ENCODE measurements around the gene RSPO1.

RSPO1 gene

DNA sequence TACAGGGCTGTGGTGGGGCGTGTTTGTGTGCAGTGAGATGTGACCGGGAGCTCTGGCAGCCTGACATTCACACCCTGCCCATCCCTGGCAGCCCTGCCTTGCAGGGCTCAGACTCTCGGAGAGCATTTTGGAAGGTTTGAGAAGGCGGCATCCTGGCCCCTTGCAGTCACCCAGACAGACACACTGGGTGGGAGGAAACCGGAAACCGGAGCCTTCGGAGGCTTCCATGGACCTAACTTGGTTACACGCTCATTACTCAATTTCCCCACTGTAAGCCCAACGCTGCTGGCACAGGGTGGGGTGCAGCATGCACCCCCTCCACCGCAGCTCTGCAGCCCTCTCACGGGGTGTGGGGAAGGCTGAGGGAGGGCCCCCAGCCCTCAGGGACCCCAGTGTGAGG is 22.2 kb upstream of the RSPO1 start:
- DNase-seq (ENCODE audit: low read depth): no peak

DNA sequence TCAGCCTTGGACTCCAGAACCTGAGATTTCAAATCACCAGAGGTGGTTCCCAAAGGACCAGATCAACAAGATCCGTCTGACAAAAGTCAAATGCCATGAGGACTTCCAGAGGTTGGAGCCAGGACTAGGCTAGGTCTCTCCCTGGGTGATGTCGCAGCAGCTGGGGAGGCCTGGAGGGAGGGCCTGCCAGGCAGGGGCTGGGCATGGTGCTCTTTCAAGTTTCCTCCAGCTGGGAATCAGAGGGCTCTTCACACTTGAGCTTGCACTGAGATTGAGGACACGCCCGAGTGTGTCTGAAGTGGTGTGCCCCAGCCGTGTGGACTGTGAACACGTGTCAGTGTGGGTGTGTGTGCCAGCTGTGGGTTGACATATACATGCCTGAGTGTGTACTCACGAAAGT is 21.3 kb upstream of the RSPO1 start:
- DNase-seq (ENCODE audit: low read depth): no peak

GRCh38 chr1:37655274-37655673 is 20.6 kb upstream of the RSPO1 start:
- DNase-seq (ENCODE audit: low read depth): no peak

GRCh38 chr1:37653906-37654305 is 19.2 kb upstream of the RSPO1 start:
- DNase-seq (ENCODE audit: low read depth): no peak

DNA sequence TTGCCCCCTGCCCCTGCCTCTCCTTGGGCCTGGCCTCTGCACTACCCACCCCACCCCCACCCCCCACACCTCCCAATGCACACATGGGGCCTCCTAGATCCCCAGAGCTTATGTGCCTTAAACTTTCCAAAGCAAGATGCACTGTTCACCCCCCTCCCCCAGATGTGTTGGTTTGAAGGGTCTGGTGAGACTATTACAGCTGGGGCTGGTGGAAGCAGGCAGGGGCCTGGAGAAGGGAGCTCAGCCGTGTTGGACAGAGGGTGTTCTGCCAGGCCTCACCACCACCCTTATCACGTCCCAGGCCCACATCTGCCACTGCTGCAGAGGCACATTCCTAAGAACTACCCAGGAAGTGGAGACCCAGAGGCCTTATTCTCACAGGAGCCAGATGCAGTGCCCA is 18.3 kb upstream of the RSPO1 start:
- DNase-seq (ENCODE audit: low read depth): no peak

DNA sequence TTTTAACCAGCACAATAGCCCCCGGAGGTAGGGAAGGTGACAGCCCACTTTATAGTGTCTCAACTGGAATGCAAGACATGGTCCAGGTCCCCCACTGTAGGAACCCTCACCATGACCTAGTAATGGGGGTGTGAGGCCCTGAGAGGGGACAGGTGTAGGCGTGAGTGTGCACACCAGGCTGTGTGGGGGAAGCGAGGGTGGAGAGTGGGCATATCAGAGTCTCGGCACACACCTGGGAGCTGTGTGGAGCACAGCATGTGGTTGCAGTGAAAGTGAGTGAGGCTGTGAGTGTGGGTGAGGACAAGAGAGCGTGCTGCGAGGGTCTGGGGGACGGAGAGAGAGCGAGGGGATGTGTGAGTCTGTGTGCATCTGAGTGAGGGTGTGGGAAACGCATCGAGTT is 17.1 kb upstream of the RSPO1 start:
- no peak for DNase-seq (ENCODE audit: low read depth)

GRCh38 chr1:37650721-37651120 is 16.0 kb upstream of the RSPO1 start:
- no peak for DNase-seq (ENCODE audit: low read depth)

- no peak for DNase-seq (ENCODE audit: low read depth)
Observed at GRCh38 chr1:37650173-37650572, 15.5 kb upstream of the RSPO1 start.

- no peak for DNase-seq (ENCODE audit: low read depth)
Observed at GRCh38 chr1:37647281-37647680, 12.6 kb upstream of the RSPO1 start.

DNA sequence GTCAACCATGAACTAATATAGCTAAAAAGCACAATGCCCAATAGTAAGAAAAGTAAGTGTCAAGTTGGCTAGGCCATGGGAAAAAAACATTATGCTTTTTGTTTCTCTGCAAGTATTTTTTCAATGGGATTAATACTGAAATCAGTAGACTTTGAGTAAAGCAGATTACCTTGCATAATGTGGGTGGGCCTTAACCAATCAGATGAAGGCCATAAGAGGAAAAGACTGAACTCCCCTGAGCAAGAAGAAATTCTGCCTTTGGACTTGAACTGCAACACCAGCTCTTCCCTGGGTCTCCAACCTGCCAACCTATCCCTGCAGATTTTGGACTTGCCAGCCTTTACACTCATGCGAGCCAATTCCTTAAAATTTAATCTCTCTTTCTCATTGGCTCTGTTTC is 6.4 kb upstream of the RSPO1 start:
- no peak for DNase-seq (ENCODE audit: low read depth)

DNA sequence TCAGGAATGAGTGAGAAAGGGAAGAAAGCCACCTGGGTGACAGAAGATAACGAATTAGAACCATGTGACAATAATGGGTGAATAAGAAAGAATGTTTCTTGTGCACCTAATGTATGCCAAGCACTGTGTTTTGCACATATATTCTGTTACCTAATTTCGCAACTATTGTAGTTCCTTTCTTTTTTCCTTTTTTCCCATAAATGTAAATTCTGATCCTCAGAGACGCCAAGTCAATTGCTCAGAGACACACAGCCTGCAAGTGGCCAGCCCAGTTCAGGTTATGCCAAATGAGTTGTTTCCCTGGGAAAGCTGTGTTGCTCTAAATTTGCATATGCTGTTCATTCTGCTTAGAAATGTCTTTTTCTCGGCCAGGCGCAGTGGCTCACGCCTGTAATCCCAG is 1.7 kb upstream of the RSPO1 start:
- DNase-seq (ENCODE audit: low read depth): no peak

- DNase-seq (ENCODE audit: low read depth): no peak
Observed at GRCh38 chr1:37634992-37635902, 555 bp upstream of the RSPO1 start.

DNA sequence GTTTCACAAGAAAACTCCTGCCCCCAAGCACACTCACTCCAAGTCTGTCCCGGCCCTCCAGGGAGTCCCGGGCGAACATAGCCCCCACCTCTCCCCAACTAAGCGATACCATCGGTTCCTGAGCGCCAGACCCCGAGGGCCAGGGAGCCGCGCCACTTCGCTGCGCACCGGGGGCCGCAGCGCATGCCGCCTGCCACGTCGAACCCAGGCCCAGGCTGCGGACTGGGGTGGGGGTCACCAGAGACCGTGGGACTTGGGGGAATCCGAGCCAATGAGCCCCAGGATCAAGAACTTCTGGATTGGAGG is 801 bp downstream of the RSPO1 start:
- no peak for DNase-seq (ENCODE audit: low read depth)

GRCh38 chr1:37633040-37633937 is 1.4 kb downstream of the RSPO1 start:
- no peak for DNase-seq (ENCODE audit: low read depth)

DNA sequence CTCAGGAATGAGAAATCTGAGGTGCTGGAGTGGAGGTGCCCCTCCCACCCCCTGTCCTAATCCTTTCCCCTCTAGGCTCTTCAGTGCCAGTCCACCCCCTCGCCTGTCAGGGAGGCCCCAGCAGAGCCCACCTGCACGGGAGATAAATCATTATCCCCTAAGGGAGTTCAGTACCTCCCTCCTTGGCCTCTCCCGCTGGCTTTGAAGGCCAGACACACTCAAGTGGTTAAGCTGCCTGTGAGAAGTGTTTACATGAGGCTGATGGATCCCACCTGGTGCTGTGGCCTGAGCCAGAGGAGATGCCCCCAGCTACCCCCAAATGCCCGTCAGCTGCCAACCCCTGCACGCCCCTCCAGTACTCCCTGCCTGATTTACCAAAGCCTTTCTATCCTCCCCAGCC is 3.7 kb downstream of the RSPO1 start:
- DNase-seq (ENCODE audit: low read depth): no peak

GRCh38 chr1:37630426-37631028 is 4.2 kb downstream of the RSPO1 start:
- DNase-seq (ENCODE audit: low read depth): no peak

DNA sequence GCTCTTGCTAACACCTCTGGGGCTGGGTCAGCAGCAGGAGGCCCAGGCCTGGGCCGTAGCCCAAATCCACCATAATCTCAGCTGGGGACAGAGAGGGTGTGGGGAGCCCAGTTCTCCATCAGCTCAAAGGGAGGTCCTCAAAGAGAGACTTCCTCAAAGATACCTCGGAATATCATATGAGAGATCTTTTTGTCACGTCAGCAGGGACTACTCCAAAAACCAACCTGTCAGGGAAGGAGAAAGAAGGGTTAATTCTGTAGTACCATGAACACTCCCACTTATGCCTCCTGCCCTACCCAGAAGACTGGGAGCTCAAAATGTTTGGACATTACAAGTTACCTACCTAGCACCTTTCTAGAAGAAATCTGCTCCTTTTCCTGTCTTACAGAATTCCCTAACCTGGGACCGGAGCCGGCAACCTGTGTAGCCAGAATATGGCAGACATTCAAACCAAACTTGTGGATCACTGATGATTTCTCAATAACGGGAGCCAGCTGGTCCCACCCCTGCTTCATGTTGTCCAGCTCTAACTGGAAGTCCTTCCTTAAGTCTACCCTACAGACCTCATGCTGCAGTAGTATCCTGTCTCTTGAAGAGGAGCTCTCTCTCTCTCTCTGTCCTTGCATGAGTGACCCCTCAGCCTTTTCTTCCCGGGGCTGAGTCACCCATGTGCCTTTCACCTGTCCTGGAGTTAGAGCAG is 4.8 kb downstream of the RSPO1 start:
- DNase-seq (ENCODE audit: low read depth): no peak

GRCh38 chr1:37629008-37629407 is 5.7 kb downstream of the RSPO1 start:
- no peak for DNase-seq (ENCODE audit: low read depth)

- DNase-seq (ENCODE audit: low read depth): no peak
Observed at GRCh38 chr1:37628026-37628556, 6.6 kb downstream of the RSPO1 start.

GRCh38 chr1:37622131-37622530 is 12.6 kb downstream of the RSPO1 start:
- no peak for DNase-seq (ENCODE audit: low read depth)

- DNase-seq (ENCODE audit: low read depth): no peak
Observed at GRCh38 chr1:37621326-37621870, 13.3 kb downstream of the RSPO1 start.

DNA sequence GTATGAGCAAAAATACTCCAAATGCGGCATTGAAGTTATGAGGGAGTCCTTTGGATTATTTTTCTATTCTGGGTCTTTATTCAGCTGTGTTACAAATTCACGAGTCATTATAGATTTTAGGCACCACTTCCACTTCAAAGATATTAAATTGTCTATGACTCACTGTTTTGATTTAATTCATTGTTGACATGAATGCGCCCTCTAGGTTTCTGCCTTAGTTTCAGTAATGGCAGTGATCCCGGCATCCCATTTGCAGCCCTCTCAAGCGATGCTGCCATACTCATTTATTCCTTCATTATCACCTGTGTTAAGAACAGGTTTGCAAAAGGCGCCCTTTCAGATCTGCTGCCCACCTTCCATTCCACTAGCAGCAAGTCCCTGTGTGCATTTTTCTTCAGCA is 14.0 kb downstream of the RSPO1 start:
- no peak for DNase-seq (ENCODE audit: low read depth)

All from stimulated activated CD4-positive, alpha-beta T cell treated with anti-CD3 and anti-CD28 coated beads, Interleukin-2, amount 100 ng/mL, for 4 hours (primary cell).